Stimulated activated CD8-positive, alpha-beta memory T cell treated with anti-CD3 and anti-CD28 coated beads, Interleukin-7, amount 100 ng/mL, for 1 hour (primary cell): ENCODE data around the gene CLDN16.

Experiments
- DNase-seq, 2 donors: peaks; one replicate each; pipeline ENCODE4 v3.0.0-alpha.2; 2020; ENCODE audit warnings: low read depth in 2 of 2

Gene CLDN16

GRCh38 chr3:190380184-190380583, 7.8 kb upstream of the CLDN16 start:
- no peak for DNase-seq

- no peak for DNase-seq
Measured at GRCh38 chr3:190381441-190381840, 6.5 kb upstream of the CLDN16 start.

GRCh38 chr3:190382082-190382481, 5.9 kb upstream of the CLDN16 start:
- DNase-seq: no peak

GRCh38 chr3:190384309-190384756, 3.6 kb upstream of the CLDN16 start:
- DNase-seq: no peak

GRCh38 chr3:190385731-190386688, 2.0 kb upstream of the CLDN16 start:
- no peak for DNase-seq

GRCh38 chr3:190388703-190389102, 740 bp downstream of the CLDN16 start:
- DNase-seq: no peak

- no peak for DNase-seq
Measured at GRCh38 chr3:190396001-190396400, 8.0 kb downstream of the CLDN16 start.

- DNase-seq: no peak
Measured at GRCh38 chr3:190397889-190398288, 9.9 kb downstream of the CLDN16 start.

- no peak for DNase-seq
Measured at GRCh38 chr3:190399677-190400076, 11.7 kb downstream of the CLDN16 start.

- DNase-seq: no peak
Measured at GRCh38 chr3:190401963-190402362, 14.0 kb downstream of the CLDN16 start.

- DNase-seq: no peak
Measured at GRCh38 chr3:190404715-190405114, 16.8 kb downstream of the CLDN16 start.

GRCh38 chr3:190414297-190414696, 26.3 kb downstream of the CLDN16 start:
- no peak for DNase-seq

- no peak for DNase-seq
Measured at GRCh38 chr3:190424108-190424477, 36.1 kb downstream of the CLDN16 start.

- no peak for DNase-seq
Measured at GRCh38 chr3:190424478-190425439, 36.8 kb downstream of the CLDN16 start.

GRCh38 chr3:190425833-190426232, 37.9 kb downstream of the CLDN16 start:
- no peak for DNase-seq

GRCh38 chr3:190426806-190427507, 39.0 kb downstream of the CLDN16 start:
- DNase-seq: no peak

- DNase-seq: no peak
Measured at GRCh38 chr3:190429681-190430080, 41.7 kb downstream of the CLDN16 start.

- no peak for DNase-seq
Measured at GRCh38 chr3:190430906-190431305, 42.9 kb downstream of the CLDN16 start.

- DNase-seq: no peak
Measured at GRCh38 chr3:190432216-190432615, 44.3 kb downstream of the CLDN16 start.

- DNase-seq: no peak
Measured at GRCh38 chr3:190433626-190434025, 45.7 kb downstream of the CLDN16 start.

- DNase-seq: no peak
Measured at GRCh38 chr3:190435618-190436017, 47.7 kb downstream of the CLDN16 start.

GRCh38 chr3:190436331-190436730, 48.4 kb downstream of the CLDN16 start:
- no peak for DNase-seq
